ENCODE measurements around the gene DOC2B. TPM values are rescaled to one million over a fixed set of nuclear protein-coding genes. Genes with fewer than 3 reads are reported as not detected.
A peak's percentile ranks its signal among the peaks of the same experiment; 100 is the strongest.

The DOC2B gene
- total and polyA plus RNA-seq, 2 of the 8 experiments (the other 6 are each of a cell fraction or from before 2014, with no cell fraction given), result 1.3 to 3.3 TPM

GRCh38 chr17:164303-165235, 16.9 kb downstream of the DOC2B start:
- no peak overlapping the region for H3K23ac ChIP-seq (ENCODE audit: insufficient read length)
- H4K20me1 ChIP-seq (replicated peaks in 1 of 2; ENCODE audit: control insufficient read depth in 1 of 2, insufficient read depth in 2 of 2, low read length in 2 of 2), result no peaks in the 10 kb centered on the region
- no peak overlapping the region for H4K91ac ChIP-seq (replicated peaks; ENCODE audit: insufficient read length, low read length)
- H3K9me3 ChIP-seq (ENCODE audit: insufficient read depth in 2 of 2, low read depth in 1 of 2, low read length in 1 of 2), result no peaks in the 10 kb centered on the region
- no peak overlapping the region for H2BK5ac ChIP-seq (ENCODE audit: low read depth, low read length)
- 77% methylated on average over 15 of the region's 16 CpGs; no CpG with 5 or more reads in 1 of the 2 experiments for WGBS, 2 experiments (ENCODE audit: extremely low coverage in 1 of 2, insufficient coverage in 1 of 2, insufficient read length in 1 of 2, insufficient replicate concordance in 2 of 2, low coverage in 1 of 2, low lambda C conversion rate in 2 of 2, missing lambda C conversion rate in 1 of 2)
- H4K5ac ChIP-seq (ENCODE audit: insufficient read length, low read depth, low read length), result no peak overlapping the region
- H2AFZ ChIP-seq (ENCODE audit: low read length), result no peak overlapping the region
- H3K27ac ChIP-seq (ENCODE audit: low read depth, low read length), result no peak overlapping the region
- DNase-seq (ENCODE audit: low read depth in 1 of 2, low spot score in 2 of 2) (peak in 1 of 2 experiments; percentile 66), FAIRE-seq (peak; percentile 57)
- no peak overlapping the region for H3K9ac ChIP-seq (replicated peaks in 1 of 4; ENCODE audit: extremely low read depth in 1 of 4, low read depth in 3 of 4, low read length in 3 of 4)
- H3K27me3 ChIP-seq (replicated peaks in 1 of 4; ENCODE audit: control insufficient read depth in 3 of 4, extremely low read depth in 1 of 4, insufficient read depth in 3 of 4, low read length in 3 of 4), result no peaks in the 10 kb centered on the region
- H3K4me1 ChIP-seq (replicated peaks in 1 of 4; ENCODE audit: control insufficient read depth in 3 of 4, insufficient read depth in 4 of 4, low read length in 3 of 4), result no peaks in the 10 kb centered on the region; a peak in 1 of 7 replicates
- no peak overlapping the region for H2BK12ac ChIP-seq (ENCODE audit: low read depth, low read length)
- H3K23me2 ChIP-seq (ENCODE audit: low read depth, low read length), result no peaks in the 10 kb centered on the region
- H3K14ac ChIP-seq (ENCODE audit: insufficient read length), result no peak overlapping the region
- ChIA-PET CTCF (ENCODE audit: partially characterized antibody) (interaction anchor here (0.5 to 3.4 kb wide), 49 partner anchors 9 to 535 kb away, joined by 3 to 21 read pairs (median 4); no protein-coding TSS in a partner anchor), POLR2A (ENCODE audit: partially characterized antibody) (no interaction called here)
- no peaks in the 10 kb centered on the region for H3K79me1 ChIP-seq (ENCODE audit: low read depth, low read length)
- H3K36me3 ChIP-seq (ENCODE audit: control insufficient read depth in 2 of 4, insufficient read depth in 4 of 4, low read length in 3 of 4), result no peaks in the 10 kb centered on the region
- H3K56ac ChIP-seq (replicated peaks; ENCODE audit: insufficient read length, low read depth, low read length), result no peak overlapping the region
- H2AK5ac ChIP-seq (ENCODE audit: low read depth, low read length), result no peak overlapping the region
- H2BK15ac ChIP-seq (ENCODE audit: low read length), result no peak overlapping the region
- no peak overlapping the region for H3K4me3 ChIP-seq (ENCODE audit: extremely low read depth in 1 of 4, insufficient read depth in 2 of 4, low read depth in 3 of 4, low read length in 4 of 4)
- no peak overlapping the region for H2BK20ac ChIP-seq (ENCODE audit: low read length)
- no peak overlapping the region for H3K4ac ChIP-seq (replicated peaks; ENCODE audit: insufficient read length, low read depth, low read length)
- H4K8ac ChIP-seq (ENCODE audit: extremely low read depth, insufficient read depth, low read length), result no peak overlapping the region
- H3K18ac ChIP-seq (ENCODE audit: extremely low read depth, low read length), result no peak overlapping the region; the same call in 1 of the 2 replicates
- no peaks in the 10 kb centered on the region for H3K79me2 ChIP-seq (ENCODE audit: control insufficient read depth in 1 of 2, insufficient read depth in 2 of 2, low read length in 2 of 2)
- no peak overlapping the region for H2BK120ac ChIP-seq (replicated peaks; ENCODE audit: low read depth, low read length)
- no peak overlapping the region for H3K4me2 ChIP-seq (ENCODE audit: insufficient read depth in 1 of 2, low read depth in 2 of 2, low read length in 2 of 2)
- no peak for TF ChIP-seq CHD1 (IDR thresholded peaks at IDR 0.05; ENCODE audit: low read depth, low read length)
- no peak for TF ChIP-seq TAF1 (IDR thresholded peaks at IDR 0.05; ENCODE audit: low read depth, low read length)
- peak; percentile 87 to 88 for TF ChIP-seq RAD21 (IDR thresholded peaks at IDR 0.05 in 1 of 2, conservative IDR thresholded peaks at IDR 0.05 in 1 of 2; ENCODE audit: low read depth in 2 of 2, low read length in 2 of 2)
- TF ChIP-seq KDM4A (IDR thresholded peaks at IDR 0.05; ENCODE audit: low read depth, low read length, severe bottlenecking), result no peak
- TF ChIP-seq RFX5 (IDR thresholded peaks at IDR 0.05; ENCODE audit: borderline replicate concordance, low read depth, low read length), result no peak
- no peak for TF ChIP-seq KDM5A (IDR thresholded peaks at IDR 0.05; ENCODE audit: low read length)
- no peak for TF ChIP-seq BCL11A (IDR thresholded peaks at IDR 0.05; ENCODE audit: low read depth in 2 of 2, low read length in 2 of 2)
- TF ChIP-seq RXRA (IDR thresholded peaks at IDR 0.05; ENCODE audit: insufficient read depth, low read depth, low read length), result no peak
- no peak for TF ChIP-seq JUN (IDR thresholded peaks at IDR 0.05; ENCODE audit: low read depth, low read length)
- no peak for TF ChIP-seq TAF7 (optimal IDR thresholded peaks at IDR 0.05; ENCODE audit: borderline replicate concordance, low read depth, low read length)
- no peak for TF ChIP-seq TEAD4 (IDR thresholded peaks at IDR 0.05; ENCODE audit: low read depth, low read length)
- no peak for TF ChIP-seq GABPA (IDR thresholded peaks at IDR 0.05; ENCODE audit: borderline replicate concordance, insufficient read depth, low read length)

Data from H1 (cell line).